ENCODE results near the gene KCNIP4.
"Not testable (repeated sequence)": the region's sequence is repeated elsewhere in the genome, so short reads cannot be mapped to it uniquely, and the experiment has no call there.

KCNIP4 gene

GRCh38 chr4:21377046-21377445, 571.5 kb downstream of the KCNIP4 start:
- Histone ChIP-seq H3K9ac (ENCODE audit: low read length in 2 of 2) (no peak overlapping the region), H3K27me3 (ENCODE audit: control insufficient read depth in 1 of 2, insufficient read depth in 2 of 2, low read length in 2 of 2) (no peaks in the 10 kb centered on the region), H3K4me3 (ENCODE audit: low read length in 2 of 2) (no peak overlapping the region), H3K4me1 (ENCODE audit: control insufficient read depth, insufficient read depth, low read length) (no peaks in the 10 kb centered on the region), H3K36me3 (ENCODE audit: control insufficient read depth in 2 of 2, insufficient read depth in 2 of 2, low read length in 2 of 2) (no peaks in the 10 kb centered on the region), H3K27ac (ENCODE audit: low read length) (no peak overlapping the region), H3K9me3 (ENCODE audit: control insufficient read depth in 2 of 2, low read length in 2 of 2) (no peaks in the 10 kb centered on the region)

DNA sequence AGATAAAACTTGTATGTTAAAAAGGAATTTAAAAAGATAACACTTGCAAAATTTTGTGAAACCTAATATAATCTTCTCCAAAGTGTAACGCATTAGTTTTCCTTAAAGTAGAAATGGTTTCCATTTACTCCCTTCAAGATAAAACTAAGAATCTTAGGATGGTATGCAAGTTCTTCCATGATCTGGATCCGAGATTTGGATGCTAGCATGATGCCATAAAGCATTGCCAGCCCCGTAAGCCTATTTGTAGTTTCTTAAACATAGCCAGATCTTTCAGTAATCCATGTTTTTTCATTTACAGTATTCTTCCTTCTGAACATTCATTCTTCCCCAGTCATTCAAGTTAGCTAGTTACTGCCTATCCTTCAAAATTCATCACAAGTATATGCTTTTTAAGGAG, 572.4 kb downstream of the KCNIP4 start:
- Histone ChIP-seq H3K9me3 (ENCODE audit: control insufficient read depth in 2 of 2, low read length in 2 of 2) (no peaks in the 10 kb centered on the region), H3K27ac (ENCODE audit: low read length) (no peak overlapping the region), H3K4me3 (ENCODE audit: low read length in 2 of 2) (no peak overlapping the region), H3K4me1 (ENCODE audit: control insufficient read depth, insufficient read depth, low read length) (no peaks in the 10 kb centered on the region), H3K36me3 (ENCODE audit: control insufficient read depth in 2 of 2, insufficient read depth in 2 of 2, low read length in 2 of 2) (no peaks in the 10 kb centered on the region), H3K27me3 (ENCODE audit: control insufficient read depth in 1 of 2, insufficient read depth in 2 of 2, low read length in 2 of 2) (no peaks in the 10 kb centered on the region), H3K9ac (ENCODE audit: low read length in 2 of 2) (no peak overlapping the region)

DNA sequence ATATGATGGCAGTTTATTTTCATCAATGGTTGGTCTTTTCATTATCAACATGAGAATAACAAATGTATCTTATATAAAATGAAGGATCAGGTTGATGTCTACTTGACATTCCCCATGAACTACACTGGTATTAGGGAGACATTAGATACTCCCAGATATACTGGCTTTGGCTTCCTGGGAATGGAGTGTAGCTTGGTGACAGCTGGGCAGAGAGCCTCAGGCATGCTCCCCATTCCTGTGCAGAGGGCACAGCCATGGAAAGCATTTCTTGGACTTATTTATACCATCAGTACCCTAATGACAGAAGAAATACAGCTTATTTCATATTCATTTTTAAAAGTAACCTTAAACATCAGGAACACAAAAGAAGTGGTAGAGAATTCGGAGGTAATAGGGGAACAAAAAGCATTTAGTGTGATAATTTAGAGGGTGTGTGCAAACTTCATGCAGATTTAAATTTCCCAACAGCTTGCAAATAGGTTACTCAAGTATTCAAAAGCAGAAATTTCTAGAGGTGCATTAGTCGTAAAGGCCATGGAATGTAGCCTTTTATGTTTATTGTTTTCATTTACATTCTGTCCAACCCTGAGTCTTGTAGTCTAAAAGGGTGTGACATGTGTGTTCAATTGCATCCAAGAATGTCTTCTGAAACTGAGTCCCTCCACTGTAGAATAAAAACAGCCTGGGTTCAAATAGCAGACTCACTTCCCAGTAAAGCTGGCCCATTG, 573.8 kb downstream of the KCNIP4 start:
- Histone ChIP-seq H3K27me3 (ENCODE audit: control insufficient read depth in 1 of 2, insufficient read depth in 2 of 2, low read length in 2 of 2) (no peaks in the 10 kb centered on the region), H3K36me3 (ENCODE audit: control insufficient read depth in 2 of 2, insufficient read depth in 2 of 2, low read length in 2 of 2) (no peaks in the 10 kb centered on the region), H3K9ac (ENCODE audit: low read length in 2 of 2) (no peak overlapping the region), H3K4me1 (ENCODE audit: control insufficient read depth, insufficient read depth, low read length) (no peaks in the 10 kb centered on the region), H3K9me3 (ENCODE audit: control insufficient read depth in 2 of 2, low read length in 2 of 2) (no peaks in the 10 kb centered on the region), H3K4me3 (ENCODE audit: low read length in 2 of 2) (no peak overlapping the region), H3K27ac (ENCODE audit: low read length) (no peak overlapping the region)

DNA sequence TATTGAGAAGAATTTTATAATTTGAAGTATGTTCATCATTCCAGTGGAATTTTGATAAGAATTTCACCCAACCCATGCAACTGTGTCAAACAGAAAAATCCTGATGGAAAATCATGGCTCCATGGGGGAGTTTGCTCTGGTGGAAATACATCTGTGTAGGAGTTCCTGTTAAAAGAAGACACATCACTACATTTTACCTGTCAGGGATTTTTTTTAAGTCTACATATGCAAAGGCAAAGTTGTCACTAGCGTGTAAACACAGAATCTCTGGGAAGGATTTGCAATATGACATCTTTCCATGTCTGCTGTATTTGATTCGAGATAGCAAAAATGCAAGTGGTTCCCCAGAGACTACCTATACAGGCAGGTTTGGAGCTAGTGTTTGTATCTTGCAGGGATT, 581.0 kb downstream of the KCNIP4 start:
- Histone ChIP-seq H3K4me1 (ENCODE audit: control insufficient read depth, insufficient read depth, low read length) (no peaks in the 10 kb centered on the region), H3K9me3 (ENCODE audit: control insufficient read depth in 2 of 2, low read length in 2 of 2) (no peaks in the 10 kb centered on the region), H3K9ac (ENCODE audit: low read length in 2 of 2) (no peak overlapping the region), H3K27me3 (ENCODE audit: control insufficient read depth in 1 of 2, insufficient read depth in 2 of 2, low read length in 2 of 2) (no peaks in the 10 kb centered on the region), H3K36me3 (ENCODE audit: control insufficient read depth in 2 of 2, insufficient read depth in 2 of 2, low read length in 2 of 2) (no peaks in the 10 kb centered on the region), H3K27ac (ENCODE audit: low read length) (no peak overlapping the region), H3K4me3 (ENCODE audit: low read length in 2 of 2) (no peak overlapping the region)

- Histone ChIP-seq H3K9ac (ENCODE audit: low read length in 2 of 2) (no peak overlapping the region), H3K4me3 (ENCODE audit: low read length in 2 of 2) (no peak overlapping the region), H3K9me3 (ENCODE audit: control insufficient read depth in 2 of 2, low read length in 2 of 2) (no peaks in the 10 kb centered on the region), H3K36me3 (ENCODE audit: control insufficient read depth in 2 of 2, insufficient read depth in 2 of 2, low read length in 2 of 2) (no peaks in the 10 kb centered on the region), H3K27me3 (ENCODE audit: control insufficient read depth in 1 of 2, insufficient read depth in 2 of 2, low read length in 2 of 2) (no peaks in the 10 kb centered on the region), H3K27ac (ENCODE audit: low read length) (no peak overlapping the region), H3K4me1 (ENCODE audit: control insufficient read depth, insufficient read depth, low read length) (no peaks in the 10 kb centered on the region)
Measured at GRCh38 chr4:21366840-21367239, 581.7 kb downstream of the KCNIP4 start.

GRCh38 chr4:21366312-21366711, 582.3 kb downstream of the KCNIP4 start:
- H3K36me3 ChIP-seq (ENCODE audit: control insufficient read depth in 2 of 2, insufficient read depth in 2 of 2, low read length in 2 of 2), result no peaks in the 10 kb centered on the region
- H3K27me3 ChIP-seq (ENCODE audit: control insufficient read depth in 1 of 2, insufficient read depth in 2 of 2, low read length in 2 of 2), result no peaks in the 10 kb centered on the region
- no peak overlapping the region for H3K27ac ChIP-seq (ENCODE audit: low read length)
- H3K4me1 ChIP-seq (ENCODE audit: control insufficient read depth, insufficient read depth, low read length), result no peaks in the 10 kb centered on the region
- H3K9ac ChIP-seq (ENCODE audit: low read length in 2 of 2), result no peak overlapping the region
- no peaks in the 10 kb centered on the region for H3K9me3 ChIP-seq (ENCODE audit: control insufficient read depth in 2 of 2, low read length in 2 of 2)
- no peak overlapping the region for H3K4me3 ChIP-seq (ENCODE audit: low read length in 2 of 2)

DNA sequence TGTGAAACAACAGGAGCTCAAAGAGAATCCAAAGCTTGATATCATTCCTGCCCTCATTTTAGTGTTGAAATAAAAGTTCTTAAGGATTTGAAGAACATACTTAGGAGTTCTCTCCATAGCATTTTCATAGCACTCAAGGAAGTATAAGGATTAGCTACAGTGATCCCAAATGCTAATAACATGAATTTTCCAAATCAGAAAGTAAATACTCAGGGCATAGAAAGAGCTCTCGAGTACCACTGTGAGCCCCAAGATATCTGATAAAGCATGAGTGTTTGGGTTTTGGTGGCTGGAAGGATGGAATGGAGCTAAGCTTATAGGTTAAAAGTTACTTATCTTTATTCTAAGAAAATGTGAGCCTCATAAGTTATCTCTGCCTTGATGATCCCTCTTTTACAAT, 584.9 kb downstream of the KCNIP4 start:
- no peak overlapping the region for H3K9ac ChIP-seq (ENCODE audit: low read length in 2 of 2)
- no peak overlapping the region for H3K4me3 ChIP-seq (ENCODE audit: low read length in 2 of 2)
- H3K27me3 ChIP-seq (ENCODE audit: control insufficient read depth in 1 of 2, insufficient read depth in 2 of 2, low read length in 2 of 2), result no peaks in the 10 kb centered on the region
- H3K36me3 ChIP-seq (ENCODE audit: control insufficient read depth in 2 of 2, insufficient read depth in 2 of 2, low read length in 2 of 2), result no peaks in the 10 kb centered on the region
- H3K27ac ChIP-seq (ENCODE audit: low read length), result no peak overlapping the region
- no peaks in the 10 kb centered on the region for H3K4me1 ChIP-seq (ENCODE audit: control insufficient read depth, insufficient read depth, low read length)
- H3K9me3 ChIP-seq (ENCODE audit: control insufficient read depth in 2 of 2, low read length in 2 of 2), result no peaks in the 10 kb centered on the region

GRCh38 chr4:21352354-21352753, 596.2 kb downstream of the KCNIP4 start:
- not testable (repeated sequence) for H3K4me3 ChIP-seq (ENCODE audit: low read length in 2 of 2); H3K27me3 ChIP-seq (ENCODE audit: control insufficient read depth in 1 of 2, insufficient read depth in 2 of 2, low read length in 2 of 2); H3K4me1 ChIP-seq (ENCODE audit: control insufficient read depth, insufficient read depth, low read length); H3K9ac ChIP-seq (ENCODE audit: low read length in 2 of 2); H3K36me3 ChIP-seq (ENCODE audit: control insufficient read depth in 2 of 2, insufficient read depth in 2 of 2, low read length in 2 of 2); H3K27ac ChIP-seq (ENCODE audit: low read length); H3K9me3 ChIP-seq (ENCODE audit: control insufficient read depth in 2 of 2, low read length in 2 of 2)

GRCh38 chr4:21347142-21347541, 601.4 kb downstream of the KCNIP4 start:
- H3K27ac ChIP-seq (ENCODE audit: low read length), result no peak overlapping the region
- peaks cover 0 to 8% of the 10 kb centered on the region in 2 donors for H3K9me3 ChIP-seq (ENCODE audit: control insufficient read depth in 2 of 2, low read length in 2 of 2)
- H3K4me1 ChIP-seq (ENCODE audit: control insufficient read depth, insufficient read depth, low read length), result no peaks in the 10 kb centered on the region
- H3K9ac ChIP-seq (ENCODE audit: low read length in 2 of 2), result no peak overlapping the region
- no peaks in the 10 kb centered on the region for H3K36me3 ChIP-seq (ENCODE audit: control insufficient read depth in 2 of 2, insufficient read depth in 2 of 2, low read length in 2 of 2)
- H3K27me3 ChIP-seq (ENCODE audit: control insufficient read depth in 1 of 2, insufficient read depth in 2 of 2, low read length in 2 of 2), result no peaks in the 10 kb centered on the region
- no peak overlapping the region for H3K4me3 ChIP-seq (ENCODE audit: low read length in 2 of 2)

DNA sequence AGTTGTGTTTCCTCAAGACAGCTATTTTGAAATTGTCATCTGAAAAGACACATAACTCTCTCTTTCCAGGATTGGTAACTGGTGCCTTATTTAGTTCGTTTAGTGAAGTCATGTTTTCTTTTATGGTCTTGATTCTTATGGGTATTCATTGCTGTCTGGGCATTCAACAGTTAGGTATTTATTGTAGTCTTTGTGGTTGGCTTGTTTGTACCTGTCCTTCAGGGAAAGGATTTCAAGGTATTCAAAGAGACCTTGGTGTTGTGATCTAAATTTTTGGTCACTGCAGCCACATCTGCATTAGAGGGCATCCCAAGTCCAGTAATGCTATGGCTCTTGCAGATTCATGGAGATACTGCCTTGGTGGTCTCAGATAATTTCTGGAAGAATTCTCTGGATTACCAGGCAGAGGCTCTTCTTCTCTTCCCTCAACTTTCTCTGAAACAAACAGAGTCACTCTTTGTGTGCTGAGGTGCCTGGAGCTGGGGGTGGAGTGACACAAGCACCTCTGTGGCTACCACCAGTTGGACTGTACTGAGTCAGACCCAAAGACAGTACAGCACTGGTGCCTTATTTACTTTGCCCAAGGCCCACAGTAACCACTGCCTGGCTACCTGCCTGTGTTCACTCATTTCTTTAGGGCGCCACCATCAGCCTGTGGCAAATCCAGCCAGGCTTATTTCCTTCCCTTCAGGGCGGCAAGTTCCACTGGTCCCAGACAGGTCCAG, 620.4 kb downstream of the KCNIP4 start:
- Histone ChIP-seq H3K4me1 (ENCODE audit: control insufficient read depth, insufficient read depth, low read length) (no peaks in the 10 kb centered on the region), H3K9ac (ENCODE audit: low read length in 2 of 2) (no peak overlapping the region), H3K27ac (ENCODE audit: low read length) (no peak overlapping the region), H3K36me3 (ENCODE audit: control insufficient read depth in 2 of 2, insufficient read depth in 2 of 2, low read length in 2 of 2) (no peaks in the 10 kb centered on the region), H3K4me3 (ENCODE audit: low read length in 2 of 2) (no peak overlapping the region), H3K9me3 (ENCODE audit: control insufficient read depth in 2 of 2, low read length in 2 of 2) (peaks cover 0 to 6% of the 10 kb centered on the region in 2 donors), H3K27me3 (ENCODE audit: control insufficient read depth in 1 of 2, insufficient read depth in 2 of 2, low read length in 2 of 2) (no peaks in the 10 kb centered on the region)

DNA sequence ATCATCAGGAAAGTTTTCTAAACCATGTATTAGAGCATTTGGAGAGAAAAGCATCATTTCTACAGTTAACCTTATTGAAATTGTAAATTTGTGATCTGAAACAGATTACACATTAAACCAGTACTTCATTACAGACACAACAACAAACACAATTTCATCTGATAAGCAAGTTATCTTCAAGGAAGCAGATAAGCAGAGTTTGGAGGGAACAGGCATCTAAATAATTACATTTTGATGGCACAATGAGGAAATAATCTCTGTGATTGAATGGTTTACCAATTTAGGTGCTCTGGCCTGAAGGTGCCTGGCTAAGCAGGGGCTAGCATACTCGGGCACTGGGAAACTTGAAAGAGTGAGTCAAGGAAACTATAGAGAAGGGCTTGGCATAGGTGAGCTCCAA, 628.5 kb downstream of the KCNIP4 start:
- Histone ChIP-seq H3K4me3 (ENCODE audit: low read length in 2 of 2) (no peak overlapping the region), H3K27ac (ENCODE audit: low read length) (no peak overlapping the region), H3K9ac (ENCODE audit: low read length in 2 of 2) (no peak overlapping the region), H3K4me1 (ENCODE audit: control insufficient read depth, insufficient read depth, low read length) (no peaks in the 10 kb centered on the region), H3K36me3 (ENCODE audit: control insufficient read depth in 2 of 2, insufficient read depth in 2 of 2, low read length in 2 of 2) (no peaks in the 10 kb centered on the region), H3K9me3 (ENCODE audit: control insufficient read depth in 2 of 2, low read length in 2 of 2) (peaks cover 0 to 4% of the 10 kb centered on the region in 2 donors), H3K27me3 (ENCODE audit: control insufficient read depth in 1 of 2, insufficient read depth in 2 of 2, low read length in 2 of 2) (no peaks in the 10 kb centered on the region)
